Breast epithelium (tissue), 4 donors: ENCODE measurements around the gene RFLNA. TPM values are rescaled to one million over a fixed set of nuclear protein-coding genes. Genes with fewer than 3 reads are reported as not detected.

Experiments
- DNase-seq, 2 donors: peaks; one replicate each; pipeline ENCODE4 v3.0.0-alpha.2; 2019; ENCODE audit warnings: low spot score in 2 of 2
- H3K27ac ChIP-seq, 2 donors: fragments of 200-600 bp; sonication (generic) in 1 of 2; one replicate each; pipeline ENCODE4 v1.5.1; 2016 to 2019; ENCODE audit warnings: mild to moderate bottlenecking in 1 of 2
- H3K27me3 ChIP-seq, 2 donors: fragments of 200-600 bp; sonication (generic) in 1 of 2; one replicate each; pipeline versions ENCODE4 v1.5.1 to v1.6.0; 2017 to 2019; ENCODE audit warnings: control low read depth in 1 of 2, mild to moderate bottlenecking in 1 of 2
- H3K36me3 ChIP-seq: fragments of 200-600 bp; one replicate; pipeline ENCODE4 v1.5.1; 2019
- H3K4me1 ChIP-seq, 2 donors: fragments of 200-600 bp; sonication (generic); one replicate each; pipeline ENCODE4 v1.5.1; 2016 to 2019; ENCODE audit warnings: control low read depth in 1 of 2
- H3K4me3 ChIP-seq, 3 donors: fragments of 200-600 bp; sonication (generic); 1 replicate in 2 of 3; 2 replicates in 1 of 3; pipeline ENCODE4 v1.5.1; 2016 to 2019; ENCODE audit warnings: mild to moderate bottlenecking in 3 of 3, moderate library complexity in 2 of 3
- H3K9me3 ChIP-seq, 2 donors: fragments of 200-600 bp; sonication (generic) in 1 of 2; one replicate each; pipeline ENCODE4 v1.5.1; 2016 to 2019; ENCODE audit warnings: control low read depth in 1 of 2
- CTCF ChIP-seq, 3 donors: fragments of 450-650 bp; IDR thresholded peaks; one replicate each; pipeline ENCODE4 v1.5.1; 2016 to 2017; ENCODE audit warnings: antibody characterized with exemption in 3 of 3, mild to moderate bottlenecking in 3 of 3, moderate library complexity in 3 of 3
- POLR2A ChIP-seq: fragments of 450-650 bp; IDR thresholded peaks from one replicate; pipeline ENCODE4 v1.6.1; 2016; ENCODE audit warnings: antibody characterized with exemption, mild to moderate bottlenecking, moderate library complexity
- POLR2AphosphoS5 ChIP-seq, 3 donors: sonication (generic); formaldehyde crosslinking; IDR thresholded peaks; one replicate each; pipeline ENCODE4 v1.6.1; 2017; ENCODE audit warnings: antibody characterized with exemption in 3 of 3
- intact Hi-C: fragments of 100-400 bp; cut with DNase I; formaldehyde crosslinking; loops from one replicate; pipeline ENCODE4 v1.15.1; 2023; ENCODE audit warnings: low total_unique reads
- total RNA-seq, 3 donors: library from RNA; depleted of rRNA; stranded (reverse); fragments of >200 nt; gene quantifications; one replicate each; pipeline ENCODE4 v1.1.0, GENCODE V29; 2016

RFLNA gene
- total RNA-seq, 3 donors from 2014 or later = 1.3 to 11.4 TPM; not detected in 1

- H3K4me1 ChIP-seq = no peaks in the 10 kb centered on the region
- no peak for TF ChIP-seq POLR2A
- TF ChIP-seq POLR2AphosphoS5 (IDR thresholded peaks at IDR 0.05) = no peak
- TF ChIP-seq CTCF (IDR thresholded peaks at IDR 0.05) = no peak
- DNase-seq = no peak
- H3K4me3 ChIP-seq = no peak overlapping the region
- no peaks in the 10 kb centered on the region for H3K9me3 ChIP-seq
- peaks cover 21% of the 10 kb centered on the region for H3K36me3 ChIP-seq
- intact Hi-C loops = no loop called here
- no peak overlapping the region for H3K27ac ChIP-seq
- H3K27me3 ChIP-seq = no peaks in the 10 kb centered on the region
These were observed 38.8 kb downstream of the RFLNA start for GRCh38 chr12:124333724-124334123.

- Histone ChIP-seq H3K36me3 (peaks cover 21% of the 10 kb centered on the region), H3K27me3 (no peaks in the 10 kb centered on the region), H3K9me3 (no peaks in the 10 kb centered on the region), H3K4me3 (no peak overlapping the region), H3K27ac (peak overlapping the region in 1 of 2 donors; percentile 12), H3K4me1 (no peaks in the 10 kb centered on the region)
- DNase-seq = no peak
- TF ChIP-seq CTCF (IDR thresholded peaks at IDR 0.05) (no peak), POLR2A (no peak), POLR2AphosphoS5 (IDR thresholded peaks at IDR 0.05) (no peak)
- intact Hi-C loops = no loop called here
These were observed 39.4 kb downstream of the RFLNA start for GRCh38 chr12:124334266-124334665.

- Histone ChIP-seq H3K36me3 (peaks cover 21% of the 10 kb centered on the region), H3K9me3 (no peaks in the 10 kb centered on the region), H3K27me3 (no peaks in the 10 kb centered on the region), H3K4me3 (no peak overlapping the region), H3K27ac (peak overlapping the region in 1 of 2 donors; percentile 39), H3K4me1 (no peaks in the 10 kb centered on the region)
- intact Hi-C loops = no loop called here
- no peak for DNase-seq
- no peak for TF ChIP-seq POLR2A
- TF ChIP-seq POLR2AphosphoS5 (IDR thresholded peaks at IDR 0.05) = no peak
- TF ChIP-seq CTCF (IDR thresholded peaks at IDR 0.05) = no peak
These were observed 40.1 kb downstream of the RFLNA start for GRCh38 chr12:124334976-124335375.

GRCh38 chr12:124335426-124336183 lies 40.7 kb downstream of the RFLNA start:
- H3K4me3 ChIP-seq = no peak overlapping the region
- no peaks in the 10 kb centered on the region for H3K27me3 ChIP-seq
- intact Hi-C loops = no loop called here
- DNase-seq = no peak
- H3K36me3 ChIP-seq = peaks cover 18% of the 10 kb centered on the region
- TF ChIP-seq POLR2A (no peak), POLR2AphosphoS5 (IDR thresholded peaks at IDR 0.05) (no peak), CTCF (IDR thresholded peaks at IDR 0.05) (no peak)
- no peaks in the 10 kb centered on the region for H3K4me1 ChIP-seq
- no peaks in the 10 kb centered on the region for H3K9me3 ChIP-seq
- H3K27ac ChIP-seq = peak overlapping the region in 1 of 2 donors; percentile 39

- Histone ChIP-seq H3K36me3 (peaks cover 16% of the 10 kb centered on the region), H3K9me3 (no peaks in the 10 kb centered on the region), H3K27me3 (no peaks in the 10 kb centered on the region), H3K4me3 (no peak overlapping the region), H3K27ac (peak overlapping the region in 1 of 2 donors; percentile 39), H3K4me1 (no peaks in the 10 kb centered on the region)
- no peak for DNase-seq
- intact Hi-C loops = no loop called here
- TF ChIP-seq CTCF (IDR thresholded peaks at IDR 0.05) (no peak), POLR2A (no peak), POLR2AphosphoS5 (IDR thresholded peaks at IDR 0.05) (no peak)
These were observed 41.2 kb downstream of the RFLNA start for GRCh38 chr12:124336184-124336437.
